NCI-H1417 (cell line): ENCODE results near the gene OR6N1.

Source experiments
- DNase-seq, 3 experiments: peaks; one replicate each; lab custom pipeline; 2025; lab: John Stamatoyannopoulos, UW

OR6N1 gene

GRCh38 chr1:158771950-158772866 is at the start of gene OR6N1:
Gene OR6N1 (minus strand): TSS chr1:158772195. CDS start chr1:158766682, 5,513 bp downstream.
- no peak for DNase-seq

- no peak for DNase-seq
Observed at GRCh38 chr1:158821723-158822122, 49.7 kb upstream of the OR6N1 start.

GRCh38 chr1:158819461-158820443 is 47.8 kb upstream of the OR6N1 start:
- no peak for DNase-seq

GRCh38 chr1:158818975-158819431 is 47.0 kb upstream of the OR6N1 start:
- DNase-seq, result no peak

- DNase-seq, result no peak
Observed at GRCh38 chr1:158818560-158818959, 46.6 kb upstream of the OR6N1 start.

GRCh38 chr1:158814970-158815369 is 43.0 kb upstream of the OR6N1 start:
- no peak for DNase-seq

GRCh38 chr1:158813164-158813563 is 41.2 kb upstream of the OR6N1 start:
- DNase-seq, result no peak

GRCh38 chr1:158812336-158812735 is 40.3 kb upstream of the OR6N1 start:
- DNase-seq, result no peak

- DNase-seq, result no peak
Observed at GRCh38 chr1:158810311-158810710, 38.3 kb upstream of the OR6N1 start.

- no peak for DNase-seq
Observed at GRCh38 chr1:158809862-158810261, 37.9 kb upstream of the OR6N1 start.

GRCh38 chr1:158809256-158809655 is 37.3 kb upstream of the OR6N1 start:
- DNase-seq, result no peak

- no peak for DNase-seq
Observed at GRCh38 chr1:158806916-158807536, 35.0 kb upstream of the OR6N1 start.

- DNase-seq, result no peak
Observed at GRCh38 chr1:158803678-158804077, 31.7 kb upstream of the OR6N1 start.

GRCh38 chr1:158801396-158801795 is 29.4 kb upstream of the OR6N1 start:
- no peak for DNase-seq

GRCh38 chr1:158800526-158800925 is 28.5 kb upstream of the OR6N1 start:
- no peak for DNase-seq

GRCh38 chr1:158799689-158800088 is 27.7 kb upstream of the OR6N1 start:
- no peak for DNase-seq

GRCh38 chr1:158798531-158798930 is 26.5 kb upstream of the OR6N1 start:
- no peak for DNase-seq

- no peak for DNase-seq
Observed at GRCh38 chr1:158794247-158794646, 22.3 kb upstream of the OR6N1 start.

GRCh38 chr1:158793604-158794003 is 21.6 kb upstream of the OR6N1 start:
- DNase-seq, result no peak

- no peak for DNase-seq
Observed at GRCh38 chr1:158781104-158781503, 9.1 kb upstream of the OR6N1 start, which contains the start of gene OR6N2. Gene OR6N2 (minus strand): TSS chr1:158781204. CDS start chr1:158777635, 3,569 bp downstream.

GRCh38 chr1:158754420-158754819 is 17.6 kb downstream of the OR6N1 start, which contains the start of gene OR6K6:
Gene OR6K6 (plus strand): TSS chr1:158754720. CDS start chr1:158754888, 168 bp downstream.
- no peak for DNase-seq
